Erythroblast (primary cell): ENCODE data around the gene ZNF407.
"Not testable (repeated sequence)": the region's sequence is repeated elsewhere in the genome, so short reads cannot be mapped to it uniquely, and the experiment has no call there.

Source experiments
- GATA1 ChIP-seq: IDR thresholded peaks from 2 replicates; pipeline ENCODE4 v1.6.1; 2011; ENCODE audit warnings: low read depth, mild to moderate bottlenecking, control low read depth, low read length, moderate library complexity
- POLR2A ChIP-seq: IDR thresholded peaks from 2 replicates; pipeline ENCODE4 v1.6.1; 2011; ENCODE audit warnings: mild to moderate bottlenecking, low read length

DNA sequence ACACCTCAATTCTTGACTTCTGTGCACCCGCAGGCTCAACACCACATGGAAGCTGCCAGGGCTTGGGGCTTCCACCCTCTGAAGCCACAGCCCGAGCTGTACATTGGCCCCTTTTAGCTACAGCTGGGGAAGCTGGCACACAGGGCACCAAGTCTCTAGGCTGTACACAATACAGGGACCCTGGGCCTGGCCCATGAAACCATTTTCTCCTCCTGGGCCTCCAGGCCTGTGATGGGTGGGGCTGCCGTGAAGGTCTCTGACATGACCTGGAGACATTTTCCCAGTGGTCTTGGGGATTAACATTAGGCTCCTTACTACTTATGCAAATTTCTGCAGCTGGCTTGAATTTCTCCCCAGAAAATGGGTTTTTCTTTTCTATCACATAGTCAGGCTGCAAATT is 31.7 kb upstream of the ZNF407 start:
- TF ChIP-seq POLR2A, GATA1: not testable (repeated sequence)
